DMS153 treated with DMSO at 0.1 percent for 48 hours (cell line): ENCODE measurements around the gene ABLIM2.

Experiments
- DNase-seq: peaks from one replicate; lab custom pipeline; 2025; ENCODE audit not compliant: unreplicated experiment; lab: John Stamatoyannopoulos, UW

The ABLIM2 gene

GRCh38 chr4:8194306-8195242 lies 36.0 kb upstream of the ABLIM2 start:
- DNase-seq: no peak

GRCh38 chr4:8192748-8193738 lies 34.4 kb upstream of the ABLIM2 start:
- peak; percentile 20 for DNase-seq

GRCh38 chr4:8191136-8191747 lies 32.6 kb upstream of the ABLIM2 start:
- DNase-seq: no peak

GRCh38 chr4:8189551-8190466 lies 31.2 kb upstream of the ABLIM2 start:
- no peak for DNase-seq

- DNase-seq: peak; percentile 76
Observed at GRCh38 chr4:8188743-8189550, 30.3 kb upstream of the ABLIM2 start.

GRCh38 chr4:8188085-8188484 lies 29.5 kb upstream of the ABLIM2 start:
- no peak for DNase-seq

GRCh38 chr4:8185930-8186329 lies 27.3 kb upstream of the ABLIM2 start:
- no peak for DNase-seq

- no peak for DNase-seq
Observed at GRCh38 chr4:8185295-8185694, 26.7 kb upstream of the ABLIM2 start.

GRCh38 chr4:8184061-8184460 lies 25.4 kb upstream of the ABLIM2 start:
- no peak for DNase-seq

- DNase-seq: no peak
Observed at GRCh38 chr4:8182858-8183725, 24.5 kb upstream of the ABLIM2 start.

- no peak for DNase-seq
Observed at GRCh38 chr4:8182294-8182693, 23.7 kb upstream of the ABLIM2 start.

- no peak for DNase-seq
Observed at GRCh38 chr4:8181844-8182243, 23.2 kb upstream of the ABLIM2 start.

- no peak for DNase-seq
Observed at GRCh38 chr4:8181119-8181518, 22.5 kb upstream of the ABLIM2 start.

GRCh38 chr4:8180310-8181093 lies 21.9 kb upstream of the ABLIM2 start:
- DNase-seq: no peak

GRCh38 chr4:8179771-8180170 lies 21.2 kb upstream of the ABLIM2 start:
- no peak for DNase-seq

- DNase-seq: no peak
Observed at GRCh38 chr4:8179074-8179473, 20.5 kb upstream of the ABLIM2 start.

- no peak for DNase-seq
Observed at GRCh38 chr4:8177956-8178355, 19.3 kb upstream of the ABLIM2 start.

- DNase-seq: no peak
Observed at GRCh38 chr4:8177552-8177951, 18.9 kb upstream of the ABLIM2 start.
